Uterus (tissue), 4 donors: ENCODE data around the gene BABAM2. TPM values are rescaled to one million over a fixed set of nuclear protein-coding genes. Genes with fewer than 3 reads are reported as not detected.

ENCODE experiments used
- DNase-seq, 2 donors: peaks; one replicate each; pipeline ENCODE4 v3.0.0-alpha.2; 2019 to 2020
- H3K27ac ChIP-seq, 2 donors: fragments of 200-600 bp; sonication (generic); 1 replicate in 1 of 2; 2 replicates in 1 of 2; pipeline ENCODE4 v1.5.1; 2016 to 2018
- H3K27me3 ChIP-seq, 2 donors: fragments of 200-600 bp; sonication (generic); one replicate each; pipeline ENCODE4 v1.5.1; 2018 to 2019; ENCODE audit warnings: control low read depth in 1 of 2
- H3K36me3 ChIP-seq, 2 donors: fragments of 200-600 bp; sonication (generic); one replicate each; pipeline ENCODE4 v1.5.1; 2019; ENCODE audit warnings: control low read depth in 1 of 2
- H3K4me1 ChIP-seq, 2 donors: fragments of 200-600 bp; sonication (generic); one replicate each; pipeline ENCODE4 v1.5.1; 2018 to 2019; ENCODE audit warnings: control low read depth in 1 of 2
- H3K4me3 ChIP-seq, 2 donors: fragments of 200-600 bp; sonication (generic); 1 replicate in 1 of 2; 2 replicates in 1 of 2; pipeline ENCODE4 v1.5.1; 2018 to 2019; ENCODE audit warnings: mild to moderate bottlenecking in 1 of 2
- H3K9me3 ChIP-seq, 2 donors: fragments of 200-600 bp; sonication (generic); one replicate each; pipeline ENCODE4 v1.5.1; 2019; ENCODE audit warnings: control low read depth in 1 of 2
- CTCF ChIP-seq, 4 experiments: fragments of 200-600 bp in 2 of 4; fragments of 450-650 bp in 2 of 4; sonication (generic) in 2 of 4; IDR thresholded peaks; one replicate each; pipeline ENCODE4 v1.5.1; 2016 to 2019; ENCODE audit warnings: antibody characterized with exemption in 4 of 4, mild to moderate bottlenecking in 2 of 4, moderate library complexity in 1 of 4
- POLR2A ChIP-seq, 2 donors: fragments of 450-650 bp; IDR thresholded peaks; one replicate each; pipeline ENCODE4 v1.6.1; 2016; ENCODE audit warnings: antibody characterized with exemption in 2 of 2, mild to moderate bottlenecking in 1 of 2, moderate library complexity in 1 of 2
- intact Hi-C: fragments of 100-400 bp; cut with DNase I; formaldehyde crosslinking; loops from one replicate; pipeline ENCODE4 v1.15.1; 2023; ENCODE audit warnings: low total_unique reads
- total RNA-seq, 4 donors: library from RNA; depleted of rRNA in 3 of 4; stranded (reverse); fragments of >200 nt in 3 of 4; gene quantifications; one replicate each; pipeline versions ENCODE4 v1.1.0 to v1.2.4, GENCODE V29; 2014 to 2023
- donor health status: DM: yes; HTN: yes; CAD: no.

BABAM2 gene
- total RNA-seq, 4 donors from 2014 or later, result 24.1 to 62.1 (median 32.5) TPM

GRCh38 chr2:28359222-28360057 lies 468.9 kb downstream of the BABAM2 start:
- peaks cover 8 to 14% of the 10 kb centered on the region in 2 donors for H3K4me1 ChIP-seq
- no peaks in the 10 kb centered on the region for H3K36me3 ChIP-seq
- H3K27me3 ChIP-seq, result no peaks in the 10 kb centered on the region
- no peak overlapping the region for H3K27ac ChIP-seq
- H3K4me3 ChIP-seq, result no peak overlapping the region
- DNase-seq, result no peak
- TF ChIP-seq POLR2A (IDR thresholded peaks at IDR 0.05), result no peak
- no peak for TF ChIP-seq CTCF (IDR thresholded peaks at IDR 0.05)
- intact Hi-C loops, result no loop called here
- H3K9me3 ChIP-seq, result no peaks in the 10 kb centered on the region

DNA sequence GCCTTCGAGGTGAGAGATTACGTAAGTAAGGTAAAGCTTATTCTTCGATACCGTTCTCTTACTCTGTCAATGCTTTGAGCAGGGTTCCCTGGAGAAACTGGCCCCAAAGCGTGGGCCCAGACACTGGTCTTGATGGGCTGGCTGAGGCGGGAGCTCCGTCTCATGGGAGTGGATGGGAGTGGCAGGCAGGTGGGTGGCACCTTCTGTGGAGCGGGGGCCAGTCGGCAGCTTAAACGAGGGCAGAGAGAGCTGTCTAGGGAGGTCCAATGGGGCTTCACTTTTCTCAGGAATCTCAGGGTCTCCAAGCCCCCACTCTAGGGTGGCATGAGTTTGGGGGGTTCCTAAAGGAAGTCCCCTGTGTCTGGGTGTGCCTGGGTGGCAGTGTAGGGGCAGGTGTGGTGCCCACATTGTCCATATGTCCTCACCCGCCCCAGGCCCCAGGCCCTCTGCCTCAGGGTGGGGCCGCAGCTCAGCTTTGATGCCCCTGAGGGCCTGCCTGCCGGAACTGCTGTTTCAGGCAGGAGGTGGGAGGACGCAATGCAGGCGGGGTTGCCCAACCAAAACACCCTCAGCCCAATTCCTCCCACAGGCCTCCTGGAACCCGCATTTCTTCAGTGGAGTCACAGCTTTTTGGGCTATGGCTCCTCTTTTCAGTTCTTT lies 469.7 kb downstream of the BABAM2 start:
- no peak for DNase-seq
- Histone ChIP-seq H3K4me1 (peaks cover 8 to 14% of the 10 kb centered on the region in 2 donors), H3K36me3 (no peaks in the 10 kb centered on the region), H3K9me3 (no peaks in the 10 kb centered on the region), H3K27me3 (no peaks in the 10 kb centered on the region), H3K27ac (no peak overlapping the region), H3K4me3 (no peak overlapping the region)
- no peak for TF ChIP-seq CTCF (IDR thresholded peaks at IDR 0.05)
- no peak for TF ChIP-seq POLR2A (IDR thresholded peaks at IDR 0.05)
- intact Hi-C loops, result no loop called here

DNA sequence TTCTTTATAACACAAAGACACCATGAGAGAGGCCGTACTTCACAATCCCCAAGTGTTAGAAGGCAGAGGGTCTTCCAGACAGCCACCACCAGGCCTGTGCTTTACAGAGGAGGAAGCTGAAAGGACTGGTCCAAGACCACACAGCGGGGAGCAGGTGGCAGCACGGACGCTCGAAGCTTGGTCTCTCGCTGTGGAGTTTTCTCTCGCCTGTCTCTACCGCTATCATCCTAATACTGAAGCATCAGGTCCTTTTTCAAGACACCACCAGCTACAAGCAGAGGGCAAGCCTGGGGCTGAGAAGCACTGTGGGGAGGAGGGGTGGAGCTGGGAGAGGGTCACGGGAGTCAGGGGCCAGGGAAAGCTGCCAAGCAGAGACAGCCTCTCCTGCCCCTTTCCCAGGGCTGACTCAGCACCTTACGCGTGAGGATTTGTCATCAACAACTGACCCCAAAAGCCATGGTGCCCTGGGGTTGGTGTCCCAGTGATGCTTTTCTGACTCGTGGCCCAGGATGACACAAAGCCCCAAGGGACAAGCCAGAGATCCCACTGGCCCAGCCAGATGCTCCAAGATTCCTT lies 470.3 kb downstream of the BABAM2 start:
- Histone ChIP-seq H3K4me1 (peaks cover 7 to 9% of the 10 kb centered on the region in 2 donors), H3K27me3 (no peaks in the 10 kb centered on the region), H3K36me3 (no peaks in the 10 kb centered on the region), H3K27ac (no peak overlapping the region), H3K4me3 (no peak overlapping the region), H3K9me3 (no peaks in the 10 kb centered on the region)
- intact Hi-C loops, result no loop called here
- TF ChIP-seq POLR2A (IDR thresholded peaks at IDR 0.05) (no peak), CTCF (IDR thresholded peaks at IDR 0.05) (no peak)
- DNase-seq, result peak in 1 of 2 donors; percentile 56

DNA sequence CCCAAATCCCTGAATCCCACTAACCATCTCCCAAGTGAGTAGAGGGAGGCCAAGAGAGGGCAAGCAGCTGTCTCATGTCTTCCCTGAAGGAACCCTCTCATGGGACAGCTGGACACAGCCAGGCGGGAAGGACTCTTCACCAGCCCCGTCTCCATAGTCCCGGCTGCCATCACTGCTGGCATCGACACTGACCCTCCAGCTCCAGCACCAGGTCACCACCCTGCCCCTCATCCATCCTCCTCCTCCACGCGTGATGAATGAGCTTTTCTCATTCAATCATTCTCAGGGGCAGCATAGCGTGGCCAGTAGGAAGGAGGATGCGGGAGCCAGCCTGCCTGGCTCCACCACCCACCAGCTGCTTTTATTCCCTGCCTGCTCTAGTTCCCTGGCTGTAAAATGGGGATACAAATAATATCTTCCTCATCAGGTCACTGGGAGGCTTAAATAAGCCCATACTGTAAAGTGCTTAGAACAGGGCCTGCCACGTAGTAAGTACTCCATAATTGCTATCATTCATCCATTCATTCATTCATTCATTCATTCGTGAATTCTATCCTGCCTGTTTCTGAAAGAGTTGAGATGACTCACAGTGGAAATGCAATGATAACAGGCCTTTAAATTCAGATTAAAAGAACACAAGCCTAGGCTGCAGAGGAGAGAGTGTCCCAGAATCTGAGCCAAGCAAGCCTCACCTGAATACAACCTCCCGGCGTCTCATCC lies 471.6 kb downstream of the BABAM2 start:
- Histone ChIP-seq H3K4me1 (no peaks in the 10 kb centered on the region), H3K27ac (no peak overlapping the region), H3K36me3 (no peaks in the 10 kb centered on the region), H3K4me3 (no peak overlapping the region), H3K27me3 (no peaks in the 10 kb centered on the region), H3K9me3 (no peaks in the 10 kb centered on the region)
- TF ChIP-seq POLR2A (IDR thresholded peaks at IDR 0.05), result no peak
- intact Hi-C loops, result no loop called here
- no peak for DNase-seq

- DNase-seq, result no peak
- Histone ChIP-seq H3K4me3 (no peak overlapping the region), H3K9me3 (no peaks in the 10 kb centered on the region), H3K27me3 (no peaks in the 10 kb centered on the region), H3K36me3 (no peaks in the 10 kb centered on the region), H3K4me1 (no peaks in the 10 kb centered on the region), H3K27ac (no peak overlapping the region)
- no peak for TF ChIP-seq CTCF (IDR thresholded peaks at IDR 0.05)
- TF ChIP-seq POLR2A (IDR thresholded peaks at IDR 0.05), result no peak
- intact Hi-C loops, result no loop called here
Observed at GRCh38 chr2:28362991-28363521, 472.5 kb downstream of the BABAM2 start.
